HL-60 (cell line): ENCODE data around the gene ZNF593OS.

ENCODE experiments used
- DNase-seq, 2 experiments: peaks; one replicate each; pipeline ENCODE4 v3.0.0-alpha.2; 2010 to 2020; ENCODE audit warnings: low read depth in 1 of 2, low spot score in 1 of 2
- H3K27ac ChIP-seq: fragments of 250-450 bp; sonication (Bioruptor Pico); replicated peaks from 2 replicates; pipeline ENCODE4 v1.5.1; 2020; ENCODE audit warnings: mild to moderate bottlenecking, moderate library complexity
- H3K27me3 ChIP-seq: fragments of 250-450 bp; sonication (Bioruptor Pico); 2 replicates; pipeline ENCODE4 v1.5.1; 2021; ENCODE audit warnings: mild to moderate bottlenecking, moderate library complexity; ENCODE audit not compliant: insufficient read depth, poor library complexity, severe bottlenecking
- H3K4me3 ChIP-seq: replicated peaks from 2 replicates; pipeline ENCODE4 v1.5.1; 2011; ENCODE audit warnings: mild to moderate bottlenecking, control low read depth, low read length; ENCODE audit not compliant: insufficient read depth
- GABPA ChIP-seq: IDR thresholded peaks from 2 replicates; pipeline ENCODE4 v1.6.1; 2012; ENCODE audit warnings: low read depth
- POLR2AphosphoS5 ChIP-seq: IDR thresholded peaks from 2 replicates; pipeline ENCODE4 v1.6.1; 2012; ENCODE audit warnings: low read depth
- SPI1 ChIP-seq: IDR thresholded peaks from 2 replicates; pipeline ENCODE4 v1.6.1; 2012; ENCODE audit warnings: low read depth, mild to moderate bottlenecking, borderline replicate concordance
- TF ChIP-seq, protein P1 (sequence below): IDR thresholded peaks from one replicate; pipeline ENCODE4 v1.5.1; 2011; ENCODE audit warnings: low read length, control low read depth, inconsistent platforms; ENCODE audit not compliant: insufficient read depth
- TF ChIP-seq, protein P2 (sequence below): IDR thresholded peaks from 2 replicates; pipeline ENCODE4 v1.6.1; 2012; ENCODE audit warnings: low read depth; ENCODE audit not compliant: insufficient replicate concordance

The ZNF593OS gene

DNA sequence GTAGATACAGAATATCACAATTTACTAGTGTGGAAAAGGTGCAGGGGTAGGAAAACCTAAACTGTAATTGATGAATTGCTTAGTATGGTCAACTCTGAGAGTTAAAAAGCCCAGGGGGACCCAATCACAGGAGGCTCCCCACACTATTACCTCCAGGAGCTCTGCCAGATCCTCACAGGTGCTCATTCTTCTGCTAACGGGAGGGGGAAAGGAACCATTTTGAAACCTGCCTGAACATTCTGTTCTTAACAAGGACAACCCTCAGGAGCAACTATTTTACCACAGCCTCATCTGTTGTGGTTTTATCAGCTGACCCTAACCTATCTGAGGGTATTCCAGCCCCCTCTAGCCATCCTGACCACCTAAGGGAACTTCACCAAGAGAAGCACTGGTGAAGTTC, 40.9 kb downstream of the ZNF593OS start:
- H3K4me3 ChIP-seq: no peak overlapping the region
- H3K27ac ChIP-seq: no peak overlapping the region
- TF ChIP-seq GABPA: no peak
- TF ChIP-seq, protein P1, sequence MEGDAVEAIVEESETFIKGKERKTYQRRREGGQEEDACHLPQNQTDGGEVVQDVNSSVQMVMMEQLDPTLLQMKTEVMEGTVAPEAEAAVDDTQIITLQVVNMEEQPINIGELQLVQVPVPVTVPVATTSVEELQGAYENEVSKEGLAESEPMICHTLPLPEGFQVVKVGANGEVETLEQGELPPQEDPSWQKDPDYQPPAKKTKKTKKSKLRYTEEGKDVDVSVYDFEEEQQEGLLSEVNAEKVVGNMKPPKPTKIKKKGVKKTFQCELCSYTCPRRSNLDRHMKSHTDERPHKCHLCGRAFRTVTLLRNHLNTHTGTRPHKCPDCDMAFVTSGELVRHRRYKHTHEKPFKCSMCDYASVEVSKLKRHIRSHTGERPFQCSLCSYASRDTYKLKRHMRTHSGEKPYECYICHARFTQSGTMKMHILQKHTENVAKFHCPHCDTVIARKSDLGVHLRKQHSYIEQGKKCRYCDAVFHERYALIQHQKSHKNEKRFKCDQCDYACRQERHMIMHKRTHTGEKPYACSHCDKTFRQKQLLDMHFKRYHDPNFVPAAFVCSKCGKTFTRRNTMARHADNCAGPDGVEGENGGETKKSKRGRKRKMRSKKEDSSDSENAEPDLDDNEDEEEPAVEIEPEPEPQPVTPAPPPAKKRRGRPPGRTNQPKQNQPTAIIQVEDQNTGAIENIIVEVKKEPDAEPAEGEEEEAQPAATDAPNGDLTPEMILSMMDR: no peak
- TF ChIP-seq, protein P2, sequence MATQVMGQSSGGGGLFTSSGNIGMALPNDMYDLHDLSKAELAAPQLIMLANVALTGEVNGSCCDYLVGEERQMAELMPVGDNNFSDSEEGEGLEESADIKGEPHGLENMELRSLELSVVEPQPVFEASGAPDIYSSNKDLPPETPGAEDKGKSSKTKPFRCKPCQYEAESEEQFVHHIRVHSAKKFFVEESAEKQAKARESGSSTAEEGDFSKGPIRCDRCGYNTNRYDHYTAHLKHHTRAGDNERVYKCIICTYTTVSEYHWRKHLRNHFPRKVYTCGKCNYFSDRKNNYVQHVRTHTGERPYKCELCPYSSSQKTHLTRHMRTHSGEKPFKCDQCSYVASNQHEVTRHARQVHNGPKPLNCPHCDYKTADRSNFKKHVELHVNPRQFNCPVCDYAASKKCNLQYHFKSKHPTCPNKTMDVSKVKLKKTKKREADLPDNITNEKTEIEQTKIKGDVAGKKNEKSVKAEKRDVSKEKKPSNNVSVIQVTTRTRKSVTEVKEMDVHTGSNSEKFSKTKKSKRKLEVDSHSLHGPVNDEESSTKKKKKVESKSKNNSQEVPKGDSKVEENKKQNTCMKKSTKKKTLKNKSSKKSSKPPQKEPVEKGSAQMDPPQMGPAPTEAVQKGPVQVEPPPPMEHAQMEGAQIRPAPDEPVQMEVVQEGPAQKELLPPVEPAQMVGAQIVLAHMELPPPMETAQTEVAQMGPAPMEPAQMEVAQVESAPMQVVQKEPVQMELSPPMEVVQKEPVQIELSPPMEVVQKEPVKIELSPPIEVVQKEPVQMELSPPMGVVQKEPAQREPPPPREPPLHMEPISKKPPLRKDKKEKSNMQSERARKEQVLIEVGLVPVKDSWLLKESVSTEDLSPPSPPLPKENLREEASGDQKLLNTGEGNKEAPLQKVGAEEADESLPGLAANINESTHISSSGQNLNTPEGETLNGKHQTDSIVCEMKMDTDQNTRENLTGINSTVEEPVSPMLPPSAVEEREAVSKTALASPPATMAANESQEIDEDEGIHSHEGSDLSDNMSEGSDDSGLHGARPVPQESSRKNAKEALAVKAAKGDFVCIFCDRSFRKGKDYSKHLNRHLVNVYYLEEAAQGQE: no peak
- no peak for TF ChIP-seq POLR2AphosphoS5
- TF ChIP-seq SPI1: no peak
- no peak for DNase-seq
- H3K27me3 ChIP-seq: no peaks in the 10 kb centered on the region

DNA sequence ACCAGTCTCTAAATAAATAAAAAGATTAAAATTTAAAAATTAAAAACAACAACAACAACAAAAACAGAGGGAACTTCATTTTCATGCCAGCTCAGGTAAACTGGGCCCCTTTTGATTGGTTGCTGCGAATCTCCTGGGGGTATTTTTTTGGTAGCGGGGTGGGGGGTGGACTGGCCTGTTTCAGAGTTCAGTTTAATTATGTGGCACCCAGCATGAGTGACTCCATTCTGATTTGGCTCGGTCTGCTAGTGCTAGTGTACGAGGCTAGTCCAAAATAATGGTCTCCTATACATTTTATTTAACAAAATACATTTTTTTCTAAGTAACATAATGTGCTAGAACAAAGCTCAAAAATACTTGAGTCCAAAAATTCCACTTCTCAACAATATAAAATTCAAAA, 41.9 kb downstream of the ZNF593OS start:
- no peak for TF ChIP-seq POLR2AphosphoS5
- TF ChIP-seq, protein P1: no peak
- TF ChIP-seq, protein P2: no peak
- no peak for TF ChIP-seq SPI1
- TF ChIP-seq GABPA: no peak
- no peak for DNase-seq
- Histone ChIP-seq H3K27me3 (no peaks in the 10 kb centered on the region), H3K27ac (no peak overlapping the region), H3K4me3 (no peak overlapping the region)

DNA sequence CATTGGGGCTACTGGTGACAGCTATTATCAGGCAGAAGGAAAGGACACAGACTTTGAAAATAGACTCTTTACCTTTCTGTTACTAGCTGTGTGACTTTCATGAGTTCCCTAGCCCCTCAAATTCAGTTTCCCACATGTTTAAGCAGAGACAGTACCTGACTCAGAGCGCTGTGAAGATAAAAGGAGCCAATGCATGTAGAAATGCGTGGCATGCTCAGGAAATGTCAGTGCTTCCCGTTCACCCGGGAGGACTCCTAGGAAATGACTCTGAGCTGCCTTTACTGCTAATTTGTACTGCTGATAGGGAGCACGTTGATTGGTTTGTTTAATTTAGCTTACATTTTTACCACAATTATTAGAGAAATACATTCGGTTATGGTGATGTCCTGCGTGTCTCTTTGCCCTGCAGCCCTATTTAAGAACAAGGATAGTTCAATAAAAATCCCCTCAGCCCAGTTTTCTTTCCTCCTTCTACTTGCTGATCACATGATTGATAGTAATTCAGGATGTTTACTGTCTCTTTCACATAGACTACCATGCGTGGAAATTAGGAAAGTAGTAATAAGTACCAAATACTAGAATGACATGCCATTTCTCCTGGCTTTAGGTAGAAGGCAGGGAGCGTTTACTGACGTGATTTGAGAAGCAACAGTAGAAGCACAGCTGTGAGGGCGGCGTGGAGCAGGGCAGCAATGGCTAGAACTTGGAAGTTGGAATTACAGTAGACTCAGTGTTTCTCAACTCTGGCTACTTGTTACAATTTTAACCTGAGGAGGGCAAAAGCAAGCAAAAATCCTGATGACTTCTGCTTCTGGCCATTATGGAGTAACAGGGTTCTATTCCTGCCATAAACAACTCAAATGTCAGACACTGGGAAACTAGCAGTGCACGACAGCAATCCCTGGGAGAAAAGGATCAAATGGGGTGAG, 44.1 kb downstream of the ZNF593OS start:
- H3K27me3 ChIP-seq: no peaks in the 10 kb centered on the region
- TF ChIP-seq, protein P2: no peak
- peak; percentile 35; the same call in 1 of the 2 replicates for TF ChIP-seq SPI1
- H3K27ac ChIP-seq: peak overlapping the region; percentile 90
- DNase-seq: peak in 1 of 2 experiments; percentile 55
- H3K4me3 ChIP-seq: peak overlapping the region; percentile 10
